ENCODE measurements around the gene SAV1.

SAV1 gene

DNA sequence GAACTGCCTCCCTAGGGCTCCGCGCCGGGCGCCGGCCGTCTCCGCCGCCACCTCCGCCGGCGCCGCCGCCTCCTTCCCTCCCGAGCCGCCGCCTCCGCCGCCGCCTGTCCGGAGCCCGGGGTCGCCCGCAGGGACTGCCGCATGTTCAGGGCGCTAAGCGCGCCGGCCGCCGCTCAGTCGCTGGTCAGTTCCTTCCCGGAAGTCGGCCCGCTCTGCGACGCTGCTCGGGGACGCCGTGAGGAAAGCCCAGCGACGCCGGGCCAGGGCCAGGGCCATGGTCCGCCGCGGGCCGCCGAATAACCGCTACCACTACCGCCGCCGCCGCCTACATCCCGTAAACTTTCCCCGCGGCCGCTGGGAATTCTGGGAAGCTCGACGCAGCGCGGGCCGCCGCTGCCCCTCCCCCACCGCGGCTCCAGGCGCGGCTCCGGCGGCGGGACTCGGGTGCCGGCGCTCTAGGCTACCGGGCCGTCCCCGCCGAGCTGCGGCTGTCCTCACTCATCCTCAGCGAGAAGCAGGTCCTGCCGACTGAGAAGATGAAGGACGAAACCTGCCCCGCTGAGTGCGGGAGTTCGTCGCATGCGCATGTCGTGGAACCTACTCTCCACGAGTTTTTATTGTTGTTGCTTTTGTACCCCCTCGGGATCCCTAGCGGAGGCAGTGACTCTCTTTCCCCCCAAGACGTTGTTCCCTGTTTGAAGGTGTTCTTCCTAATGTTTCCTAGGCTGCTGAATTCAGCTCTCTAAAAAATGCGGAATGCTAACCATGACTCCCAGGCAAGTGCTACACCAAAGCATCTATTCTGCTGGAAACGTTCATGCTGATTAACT lies at the start of gene SAV1:
TSS of gene SAV1 (minus strand) at position 311 of the 830 bp plus-strand sequence. CDS start 339 bp downstream, outside the sequence.
- TF ChIP-seq, protein P1, sequence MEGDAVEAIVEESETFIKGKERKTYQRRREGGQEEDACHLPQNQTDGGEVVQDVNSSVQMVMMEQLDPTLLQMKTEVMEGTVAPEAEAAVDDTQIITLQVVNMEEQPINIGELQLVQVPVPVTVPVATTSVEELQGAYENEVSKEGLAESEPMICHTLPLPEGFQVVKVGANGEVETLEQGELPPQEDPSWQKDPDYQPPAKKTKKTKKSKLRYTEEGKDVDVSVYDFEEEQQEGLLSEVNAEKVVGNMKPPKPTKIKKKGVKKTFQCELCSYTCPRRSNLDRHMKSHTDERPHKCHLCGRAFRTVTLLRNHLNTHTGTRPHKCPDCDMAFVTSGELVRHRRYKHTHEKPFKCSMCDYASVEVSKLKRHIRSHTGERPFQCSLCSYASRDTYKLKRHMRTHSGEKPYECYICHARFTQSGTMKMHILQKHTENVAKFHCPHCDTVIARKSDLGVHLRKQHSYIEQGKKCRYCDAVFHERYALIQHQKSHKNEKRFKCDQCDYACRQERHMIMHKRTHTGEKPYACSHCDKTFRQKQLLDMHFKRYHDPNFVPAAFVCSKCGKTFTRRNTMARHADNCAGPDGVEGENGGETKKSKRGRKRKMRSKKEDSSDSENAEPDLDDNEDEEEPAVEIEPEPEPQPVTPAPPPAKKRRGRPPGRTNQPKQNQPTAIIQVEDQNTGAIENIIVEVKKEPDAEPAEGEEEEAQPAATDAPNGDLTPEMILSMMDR (IDR thresholded peaks at IDR 0.05) = no peak

DNA sequence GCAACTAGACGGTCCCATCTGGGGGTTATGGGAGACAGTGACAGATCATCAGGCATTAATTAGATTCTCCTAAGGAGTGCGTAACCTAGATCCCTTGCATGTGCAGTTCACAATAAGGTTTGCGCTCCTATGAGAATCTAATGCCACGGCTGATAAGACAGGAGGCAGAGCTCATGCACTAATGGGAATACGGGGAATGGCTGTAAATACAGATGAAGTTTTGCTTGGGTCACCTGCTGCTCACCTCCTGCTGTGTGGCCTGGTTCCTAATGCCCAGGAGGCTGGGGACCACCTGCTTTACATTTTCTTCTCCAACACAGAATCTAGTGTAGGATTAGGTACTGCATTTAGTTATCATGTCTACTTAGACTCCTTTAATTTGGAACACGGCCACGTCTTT lies 49.7 kb upstream of the SAV1 start:
- TF ChIP-seq, protein P1 (IDR thresholded peaks at IDR 0.05) = no peak

DNA sequence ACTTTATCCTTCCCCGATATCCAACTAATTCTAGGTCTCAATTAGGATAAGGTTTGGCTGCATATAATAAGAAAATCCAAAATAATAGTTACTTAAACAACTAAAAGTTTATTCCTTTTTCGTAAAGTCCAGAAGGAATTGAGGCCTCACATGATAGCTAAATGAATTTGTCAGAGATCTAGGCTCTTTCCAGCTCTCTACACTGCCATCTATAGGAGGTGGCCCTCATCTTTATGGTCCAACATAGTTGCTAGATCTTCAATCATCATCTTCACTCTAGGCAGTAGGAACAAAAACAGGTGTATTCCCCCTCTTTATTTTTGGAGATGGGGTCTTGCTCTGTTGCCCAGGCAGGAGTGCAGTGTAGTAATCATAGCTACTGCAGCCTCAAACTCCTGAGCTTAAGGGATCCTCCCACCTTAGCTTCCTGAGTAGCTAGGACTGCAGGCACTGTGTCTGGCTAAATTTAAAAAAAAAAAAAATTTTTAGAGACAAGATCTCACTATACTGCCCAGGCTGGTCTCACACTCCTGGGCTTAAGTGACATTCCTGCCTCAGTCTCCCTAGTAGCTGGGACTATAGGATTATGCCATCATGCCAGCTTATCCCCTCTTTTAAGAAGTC lies 46.5 kb upstream of the SAV1 start:
- TF ChIP-seq, protein P1 (IDR thresholded peaks at IDR 0.05) = peak; percentile 48; the same call in 1 of the 2 replicates

DNA sequence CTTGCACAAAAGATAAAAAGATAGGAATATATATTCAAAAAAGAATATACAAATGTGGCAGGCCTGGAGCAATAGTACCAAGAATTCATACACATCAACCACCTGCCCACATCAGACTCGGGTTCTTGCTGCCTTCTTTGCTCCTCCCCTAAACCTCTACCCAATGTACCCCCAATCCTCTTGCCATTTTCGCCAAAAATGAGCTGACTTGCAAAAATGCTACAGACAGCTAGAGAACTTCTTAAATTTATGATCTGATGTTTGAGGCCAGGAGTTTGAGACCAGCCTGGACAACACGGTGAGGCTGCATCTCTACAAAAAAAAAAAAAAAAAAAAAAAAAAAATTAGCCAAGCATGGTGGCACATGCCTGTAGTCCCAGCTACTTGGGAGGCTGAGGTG lies 42.9 kb upstream of the SAV1 start:
- TF ChIP-seq, protein P1 (IDR thresholded peaks at IDR 0.05) = no peak

DNA sequence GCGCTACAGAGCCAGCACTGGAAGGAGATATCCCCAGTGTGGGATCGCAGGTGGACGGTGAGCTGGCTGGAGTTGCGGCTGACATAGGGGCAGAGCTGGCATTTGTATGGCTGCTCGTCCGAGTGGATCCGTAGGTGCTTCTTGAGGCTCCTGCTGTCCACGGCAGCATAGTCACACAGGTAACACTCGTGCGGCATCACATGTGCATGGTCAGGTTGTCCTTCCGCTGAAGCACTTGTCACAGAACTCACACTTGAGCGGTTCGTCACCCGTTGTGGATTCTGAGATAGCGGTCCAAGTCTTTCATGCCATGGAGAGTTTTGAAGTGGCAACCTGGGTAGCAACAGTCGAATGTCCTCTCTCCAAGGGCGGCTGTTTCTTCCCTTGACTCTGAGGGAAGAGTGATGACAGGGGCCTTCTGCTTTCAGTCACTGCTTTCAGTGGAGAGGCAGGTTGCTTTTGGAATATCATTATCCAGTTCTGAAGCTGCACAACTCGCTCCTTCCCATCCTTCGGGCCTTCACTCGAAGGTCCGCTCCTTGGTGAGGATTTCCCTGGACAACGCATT lies 37.0 kb upstream of the SAV1 start:
- TF ChIP-seq, protein P1 (IDR thresholded peaks at IDR 0.05) = no peak

DNA sequence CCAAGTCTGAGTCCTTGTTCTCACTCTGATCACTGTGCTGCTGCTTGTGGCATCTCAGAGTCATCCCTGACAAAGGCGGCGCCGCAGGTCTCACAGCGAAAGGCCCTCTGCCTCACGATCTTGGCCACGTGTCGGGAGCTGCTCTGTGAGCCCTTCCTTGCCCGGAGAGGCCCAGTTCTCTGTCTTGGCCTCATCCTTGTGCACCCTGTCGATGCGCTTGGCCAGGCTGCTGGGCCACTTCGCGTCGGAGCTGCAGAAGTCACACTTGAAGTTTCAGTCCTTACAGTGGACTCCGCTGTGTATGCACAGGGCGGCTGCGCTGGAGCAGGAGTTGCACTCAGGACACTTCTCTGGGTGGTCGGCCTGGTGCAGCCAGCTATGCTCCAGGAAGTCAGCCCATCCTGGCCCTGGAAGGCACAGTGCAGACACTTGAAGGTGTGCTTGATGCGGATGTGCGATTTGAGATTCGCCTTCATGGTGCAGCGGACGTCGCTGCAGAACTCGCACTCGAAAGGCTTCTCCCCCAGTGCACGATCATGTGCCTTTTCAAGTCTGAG lies 36.4 kb upstream of the SAV1 start:
- TF ChIP-seq, protein P1 (IDR thresholded peaks at IDR 0.05) = no peak

DNA sequence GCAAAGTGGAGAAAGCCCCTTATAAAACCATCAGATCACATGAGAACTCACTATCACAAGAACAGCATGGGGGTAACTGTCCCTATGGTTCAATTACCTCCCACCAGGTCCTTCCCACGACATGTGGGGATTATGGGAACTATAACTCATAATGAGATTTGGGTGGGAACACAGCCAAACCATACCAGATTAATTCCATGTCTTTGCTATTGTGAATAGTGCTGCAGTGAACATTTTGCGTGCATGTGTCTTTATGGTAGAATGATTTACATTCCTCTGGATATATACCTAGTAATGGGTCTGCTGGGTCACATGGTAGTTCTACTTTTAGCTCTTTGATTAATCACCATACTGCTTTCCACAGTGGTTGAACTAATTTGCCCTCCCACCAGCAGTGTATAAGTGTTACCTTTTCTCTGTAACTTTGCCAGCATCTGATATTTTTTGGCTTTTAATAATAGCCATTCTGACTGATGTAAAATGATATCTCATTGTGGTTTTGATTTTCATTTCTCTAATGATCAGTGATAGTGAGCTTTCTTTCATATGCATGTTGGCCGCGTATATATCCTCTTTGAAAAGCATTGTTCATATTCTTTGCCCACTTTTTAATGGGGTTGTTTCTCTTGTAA lies 29.7 kb upstream of the SAV1 start:
- TF ChIP-seq, protein P1 (IDR thresholded peaks at IDR 0.05) = no peak
